ENCODE results near the gene NGDN.

DNA sequence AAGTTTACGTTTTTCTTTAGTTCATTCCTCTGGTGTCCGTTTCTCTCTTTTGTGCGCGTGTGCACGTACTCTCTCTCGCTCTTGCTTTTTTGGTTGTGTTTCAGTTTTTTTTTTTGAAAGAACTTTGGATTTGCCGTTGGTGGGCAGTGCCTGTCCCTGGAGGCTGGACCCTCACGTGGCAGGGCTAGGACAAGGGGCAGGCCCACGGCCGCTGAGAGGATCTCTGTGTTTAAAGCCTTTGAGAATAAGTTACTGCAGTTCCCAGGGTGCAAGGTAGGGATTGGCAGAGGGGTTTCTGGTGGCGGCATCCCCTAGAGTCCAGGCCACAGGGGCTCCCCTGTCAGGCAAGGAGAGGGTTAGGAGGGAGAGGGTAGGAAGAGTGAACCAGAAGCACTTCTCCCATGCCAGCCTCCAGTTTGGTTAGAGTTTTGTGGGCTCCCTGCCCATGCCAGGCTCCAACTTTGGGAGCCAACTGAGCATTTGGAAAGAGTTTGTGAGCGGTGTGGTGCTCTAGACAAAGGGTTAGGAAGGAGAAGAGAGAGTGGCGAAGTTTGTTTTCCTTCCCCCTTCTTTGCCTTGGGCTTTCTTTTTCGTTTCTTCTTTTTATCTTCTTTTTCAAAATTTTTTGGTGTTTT lies 51.5 kb downstream of the NGDN start:
- TF ChIP-seq CTBP1 (IDR thresholded peaks at IDR 0.05; ENCODE audit: borderline replicate concordance) (no peak), ZNF384 (IDR thresholded peaks at IDR 0.05) (no peak), ELF4 (IDR thresholded peaks at IDR 0.05) (no peak), FOXM1 (IDR thresholded peaks at IDR 0.05; ENCODE audit: borderline replicate concordance) (no peak)

All from HEK293T (cell line).